Stimulated activated CD8-positive, alpha-beta memory T cell treated with anti-CD3 and anti-CD28 coated beads, Interleukin-7, amount 100 ng/mL, for 48 hours (primary cell): ENCODE measurements around the gene SLC12A8.

Experiments used
- DNase-seq, 2 donors: peaks; one replicate each; pipeline ENCODE4 v3.0.0-alpha.2; 2020; ENCODE audit warnings: low read depth in 1 of 2; ENCODE audit errors: extremely low read depth in 1 of 2

The SLC12A8 gene

GRCh38 chr3:125037498-125038150 is 174.9 kb downstream of the SLC12A8 start:
- no peak for DNase-seq

- no peak for DNase-seq
These were observed 177.3 kb downstream of the SLC12A8 start for GRCh38 chr3:125035217-125035616.

GRCh38 chr3:125033616-125034015 is 178.9 kb downstream of the SLC12A8 start:
- DNase-seq, result no peak

GRCh38 chr3:125033135-125033534 is 179.4 kb downstream of the SLC12A8 start:
- DNase-seq, result no peak

- no peak for DNase-seq
These were observed 179.9 kb downstream of the SLC12A8 start for GRCh38 chr3:125032683-125033082.
